Tibial nerve (tissue), 4 donors: ENCODE results near the gene ADAR. TPM values are rescaled to one million over a fixed set of nuclear protein-coding genes. Genes with fewer than 3 reads are reported as not detected.

Source experiments
- DNase-seq, 2 donors: peaks; one replicate each; pipeline ENCODE4 v3.0.0-alpha.2; 2019; ENCODE audit warnings: low spot score in 2 of 2
- H3K27ac ChIP-seq, 4 donors: fragments of 200-600 bp; sonication (generic) in 3 of 4; one replicate each; pipeline ENCODE4 v1.5.1; 2017 to 2019; ENCODE audit warnings: mild to moderate bottlenecking in 1 of 4
- H3K27me3 ChIP-seq, 2 donors: fragments of 200-600 bp; sonication (generic) in 1 of 2; one replicate each; pipeline versions ENCODE4 v1.5.1 to v1.6.0; 2017 to 2019
- H3K36me3 ChIP-seq, 3 donors: fragments of 200-600 bp; sonication (generic); one replicate each; pipeline ENCODE4 v1.5.1; 2018 to 2019
- H3K4me1 ChIP-seq, 4 donors: fragments of 200-600 bp; sonication (generic) in 3 of 4; one replicate each; pipeline ENCODE4 v1.5.1; 2017 to 2019
- H3K4me3 ChIP-seq, 4 donors: fragments of 200-600 bp; sonication (generic) in 3 of 4; one replicate each; pipeline ENCODE4 v1.5.1; 2017 to 2019; ENCODE audit warnings: mild to moderate bottlenecking in 1 of 4, moderate library complexity in 1 of 4
- H3K9me3 ChIP-seq, 4 donors: fragments of 200-600 bp; sonication (generic) in 3 of 4; one replicate each; pipeline ENCODE4 v1.5.1; 2017 to 2019
- CTCF ChIP-seq, 5 experiments: fragments of 200-600 bp in 3 of 5; fragments of 450-650 bp in 2 of 5; sonication (generic) in 3 of 5; IDR thresholded peaks; one replicate each; pipeline ENCODE4 v1.5.1; 2016 to 2019; ENCODE audit warnings: antibody characterized with exemption in 5 of 5, mild to moderate bottlenecking in 3 of 5, moderate library complexity in 2 of 5
- EP300 ChIP-seq, 2 donors: sonication (generic); formaldehyde crosslinking; IDR thresholded peaks; one replicate each; pipeline ENCODE4 v1.6.1; 2017; ENCODE audit warnings: antibody characterized with exemption in 2 of 2, mild to moderate bottlenecking in 1 of 2
- POLR2A ChIP-seq, 2 donors: fragments of 450-650 bp; IDR thresholded peaks; one replicate each; pipeline ENCODE4 v1.6.1; 2017; ENCODE audit warnings: antibody characterized with exemption in 2 of 2, mild to moderate bottlenecking in 2 of 2, moderate library complexity in 2 of 2
- WGBS, 2 donors: methylation state at CpG; one replicate each; pipeline ENCODE4 v1.1.5; 2018; 5-methylcytosine and 5-hydroxymethylcytosine counted together
- total RNA-seq, 4 donors: library from RNA; depleted of rRNA; stranded (reverse); fragments of >200 nt; gene quantifications; one replicate each; pipeline ENCODE4 v1.1.0, GENCODE V29; 2016

Gene ADAR
- total RNA-seq, 4 donors from 2014 or later, result 105 to 120 (median 107) TPM

- DNase-seq, result no peak
- Histone ChIP-seq H3K27ac (no peak overlapping the region), H3K27me3 (no peaks in the 10 kb centered on the region), H3K36me3 (no peaks in the 10 kb centered on the region), H3K9me3 (peaks cover 0 to 24% (median 0%) of the 10 kb centered on the region in 4 donors), H3K4me1 (no peaks in the 10 kb centered on the region), H3K4me3 (no peak overlapping the region)
- TF ChIP-seq CTCF (IDR thresholded peaks at IDR 0.05) (no peak), EP300 (IDR thresholded peaks at IDR 0.05) (no peak), POLR2A (IDR thresholded peaks at IDR 0.05) (no peak)
Observed at GRCh38 chr1:154639876-154640275, 31.9 kb upstream of the ADAR start.

- 49 to 58% methylated on average over 2 of the region's 2 CpGs for WGBS, 2 donors
- Histone ChIP-seq H3K36me3 (no peaks in the 10 kb centered on the region), H3K27me3 (peaks cover 0 to 7% of the 10 kb centered on the region in 2 donors), H3K4me1 (no peaks in the 10 kb centered on the region), H3K4me3 (no peak overlapping the region), H3K9me3 (peaks cover 0 to 16% (median 0%) of the 10 kb centered on the region in 4 donors), H3K27ac (no peak overlapping the region)
- DNase-seq, result no peak
- no peak for TF ChIP-seq EP300 (IDR thresholded peaks at IDR 0.05)
- TF ChIP-seq CTCF (IDR thresholded peaks at IDR 0.05), result no peak
- no peak for TF ChIP-seq POLR2A (IDR thresholded peaks at IDR 0.05)
Observed at GRCh38 chr1:154635171-154635570, 27.2 kb upstream of the ADAR start.

- Histone ChIP-seq H3K4me3 (no peak overlapping the region), H3K4me1 (peaks cover 0 to 30% (median 9%) of the 10 kb centered on the region in 4 donors), H3K27ac (no peak overlapping the region), H3K9me3 (peaks cover 0 to 14% (median 0%) of the 10 kb centered on the region in 4 donors), H3K36me3 (no peaks in the 10 kb centered on the region), H3K27me3 (peaks cover 0 to 7% of the 10 kb centered on the region in 2 donors)
- TF ChIP-seq EP300 (IDR thresholded peaks at IDR 0.05), result no peak
- TF ChIP-seq POLR2A (IDR thresholded peaks at IDR 0.05), result no peak
- no peak for TF ChIP-seq CTCF (IDR thresholded peaks at IDR 0.05)
- WGBS, 2 donors, result 0% methylated on average over 1 of the region's 1 CpG; no CpG with 5 or more reads in 1 of the 2 donors
- DNase-seq, result no peak
Observed at GRCh38 chr1:154629675-154630073, 21.7 kb upstream of the ADAR start.

GRCh38 chr1:154629061-154629674 lies 21.2 kb upstream of the ADAR start:
- Histone ChIP-seq H3K4me1 (peaks cover 0 to 30% (median 9%) of the 10 kb centered on the region in 4 donors), H3K36me3 (no peaks in the 10 kb centered on the region), H3K9me3 (peaks cover 0 to 14% (median 0%) of the 10 kb centered on the region in 4 donors), H3K4me3 (no peak overlapping the region), H3K27ac (no peak overlapping the region), H3K27me3 (peaks cover 0 to 4% of the 10 kb centered on the region in 2 donors)
- 65 to 70% methylated on average over 1 of the region's 1 CpG for WGBS, 2 donors
- DNase-seq, result no peak
- TF ChIP-seq CTCF (IDR thresholded peaks at IDR 0.05) (no peak), EP300 (IDR thresholded peaks at IDR 0.05) (no peak), POLR2A (IDR thresholded peaks at IDR 0.05) (no peak)

- no peak for TF ChIP-seq CTCF (IDR thresholded peaks at IDR 0.05)
- TF ChIP-seq EP300 (IDR thresholded peaks at IDR 0.05), result no peak
- TF ChIP-seq POLR2A (IDR thresholded peaks at IDR 0.05), result no peak
- WGBS, 2 donors, result 10 to 13% methylated on average over 5 of the region's 5 CpGs
- peaks cover 0 to 30% (median 9%) of the 10 kb centered on the region in 4 donors for H3K4me1 ChIP-seq
Observed at GRCh38 chr1:154628121-154628405, 20.1 kb upstream of the ADAR start.

More at GRCh38 chr1:154628121-154628405, 20.1 kb upstream of the ADAR start:
- H3K27ac ChIP-seq, result peak overlapping the region; percentile 82 to 94 (median 92)
- H3K9me3 ChIP-seq, result peaks cover 0 to 14% (median 0%) of the 10 kb centered on the region in 4 donors
- no peaks in the 10 kb centered on the region for H3K36me3 ChIP-seq
- no peaks in the 10 kb centered on the region for H3K27me3 ChIP-seq
- peak overlapping the region; percentile 78 to 93 (median 80) for H3K4me3 ChIP-seq
- no peak for DNase-seq
